ENCODE measurements around the gene TBC1D2. TPM values are rescaled to one million over a fixed set of nuclear protein-coding genes. Genes with fewer than 3 reads are reported as not detected.
"Not testable (repeated sequence)": the region's sequence is repeated elsewhere in the genome, so short reads cannot be mapped to it uniquely, and the experiment has no call there.

TBC1D2 gene
- total RNA-seq, 1 experiment from 2014 or later, result 2.4 TPM

GRCh38 chr9:98187926-98188325 is 67.5 kb downstream of the TBC1D2 start:
- DNase-seq (ENCODE audit: low read depth), result no peak

- no peak for DNase-seq (ENCODE audit: low read depth)
These were observed 69.2 kb downstream of the TBC1D2 start for GRCh38 chr9:98186236-98186635.

GRCh38 chr9:98185611-98186171 is 69.8 kb downstream of the TBC1D2 start:
- DNase-seq (ENCODE audit: low read depth), result no peak

- no peak for DNase-seq (ENCODE audit: low read depth)
These were observed 70.4 kb downstream of the TBC1D2 start for GRCh38 chr9:98185021-98185567.

GRCh38 chr9:98184326-98184725 is 71.1 kb downstream of the TBC1D2 start:
- DNase-seq (ENCODE audit: low read depth), result no peak

- no peak for DNase-seq (ENCODE audit: low read depth)
These were observed 72.4 kb downstream of the TBC1D2 start for GRCh38 chr9:98182889-98183599.

GRCh38 chr9:98182069-98182820 is 73.2 kb downstream of the TBC1D2 start:
- no peak for DNase-seq (ENCODE audit: low read depth)

GRCh38 chr9:98181746-98182068 is 73.7 kb downstream of the TBC1D2 start:
- no peak for DNase-seq (ENCODE audit: low read depth)

- DNase-seq (ENCODE audit: low read depth), result no peak
These were observed 74.5 kb downstream of the TBC1D2 start for GRCh38 chr9:98180996-98181395.

- DNase-seq (ENCODE audit: low read depth), result no peak
These were observed 76.3 kb downstream of the TBC1D2 start for GRCh38 chr9:98178874-98179850.

- no peak for DNase-seq (ENCODE audit: low read depth)
These were observed 78.8 kb downstream of the TBC1D2 start for GRCh38 chr9:98176391-98177259.

GRCh38 chr9:98175762-98176161 is 79.7 kb downstream of the TBC1D2 start:
- no peak for DNase-seq (ENCODE audit: low read depth)

- no peak for DNase-seq (ENCODE audit: low read depth)
These were observed 80.3 kb downstream of the TBC1D2 start for GRCh38 chr9:98175028-98175569.

- DNase-seq (ENCODE audit: low read depth), result not testable (repeated sequence)
These were observed 80.9 kb downstream of the TBC1D2 start for GRCh38 chr9:98174502-98174918.

- DNase-seq (ENCODE audit: low read depth), result no peak
These were observed 82.3 kb downstream of the TBC1D2 start for GRCh38 chr9:98173181-98173580.

GRCh38 chr9:98172604-98173003 is 82.8 kb downstream of the TBC1D2 start:
- DNase-seq (ENCODE audit: low read depth), result peak; percentile 36

GRCh38 chr9:98171176-98171925 is 84.1 kb downstream of the TBC1D2 start:
- DNase-seq (ENCODE audit: low read depth), result no peak

GRCh38 chr9:98168941-98169488 is 86.4 kb downstream of the TBC1D2 start:
- peak; percentile 86 for DNase-seq (ENCODE audit: low read depth)

GRCh38 chr9:98168153-98168780 is 87.2 kb downstream of the TBC1D2 start:
- no peak for DNase-seq (ENCODE audit: low read depth)

Measured in RPMI7951 (cell line).